Measurements from ENCODE around the gene MAN1A2.
"Not testable (repeated sequence)": the region's sequence is repeated elsewhere in the genome, so short reads cannot be mapped to it uniquely, and the experiment has no call there.

The MAN1A2 gene

DNA sequence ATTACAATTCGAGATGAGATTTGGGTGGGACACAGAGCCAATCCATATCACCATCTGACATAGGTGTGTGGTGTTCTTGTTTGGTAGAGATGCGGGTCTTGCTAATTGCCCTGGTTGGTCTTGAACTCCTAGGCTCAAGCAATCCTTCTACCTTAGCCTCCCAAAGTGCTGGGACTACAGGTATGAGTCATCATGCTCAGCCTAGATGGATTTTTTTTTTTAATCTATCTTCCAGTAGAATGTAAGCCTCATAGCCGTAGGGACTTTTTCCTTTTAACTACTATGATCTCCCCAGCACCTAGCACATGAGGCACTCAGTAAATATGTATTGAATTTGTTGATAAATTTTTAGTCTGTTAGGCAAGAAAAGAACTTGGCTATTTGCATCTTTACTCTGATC lies 144.0 kb downstream of the MAN1A2 start:
- DNase-seq: no peak

DNA sequence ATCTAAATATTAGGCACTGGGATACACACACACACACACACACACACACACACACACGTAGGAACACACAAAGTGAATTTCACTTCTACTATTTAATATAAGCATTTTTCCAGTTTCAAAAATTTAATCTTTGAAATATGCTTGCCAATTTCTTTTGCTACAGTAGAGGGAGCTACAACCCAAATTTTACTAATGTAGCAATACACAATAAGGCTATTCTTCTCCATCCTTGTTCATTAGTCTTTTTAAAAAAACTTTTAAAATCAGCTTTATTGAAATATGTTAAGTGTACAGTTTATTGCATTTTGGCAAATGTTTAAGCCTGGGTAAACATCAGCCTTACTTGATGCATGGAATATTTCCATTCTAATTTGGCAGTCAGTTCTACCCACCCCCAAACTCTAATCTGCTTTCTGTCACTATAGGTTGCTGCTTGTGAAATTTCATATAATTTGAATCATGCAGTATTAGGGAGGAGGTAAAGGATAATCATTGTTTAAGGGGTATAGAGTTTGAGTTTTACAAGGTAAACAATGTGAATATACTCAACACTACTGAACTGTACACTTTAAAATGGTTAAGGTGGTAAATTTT lies 145.6 kb downstream of the MAN1A2 start:
- peak; percentile 38 for DNase-seq

DNA sequence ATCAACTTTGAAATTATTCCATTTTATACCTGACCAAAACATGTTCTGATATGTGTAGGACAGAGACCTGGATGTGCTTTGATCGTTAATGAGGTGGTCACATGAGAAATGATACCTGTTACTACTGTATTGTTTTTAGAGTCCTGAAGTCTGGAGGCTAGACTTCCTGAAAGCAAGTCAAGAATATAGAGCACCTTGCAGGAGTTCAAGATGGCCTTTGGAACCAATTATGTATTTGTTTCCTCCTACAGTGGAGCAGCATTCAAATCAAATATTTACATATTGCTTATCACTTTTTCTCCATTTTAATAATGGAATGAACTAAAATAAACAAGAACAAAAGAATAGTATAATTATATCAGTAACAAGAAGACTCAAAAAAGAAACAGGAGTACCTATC lies 155.9 kb downstream of the MAN1A2 start:
- no peak for DNase-seq

DNA sequence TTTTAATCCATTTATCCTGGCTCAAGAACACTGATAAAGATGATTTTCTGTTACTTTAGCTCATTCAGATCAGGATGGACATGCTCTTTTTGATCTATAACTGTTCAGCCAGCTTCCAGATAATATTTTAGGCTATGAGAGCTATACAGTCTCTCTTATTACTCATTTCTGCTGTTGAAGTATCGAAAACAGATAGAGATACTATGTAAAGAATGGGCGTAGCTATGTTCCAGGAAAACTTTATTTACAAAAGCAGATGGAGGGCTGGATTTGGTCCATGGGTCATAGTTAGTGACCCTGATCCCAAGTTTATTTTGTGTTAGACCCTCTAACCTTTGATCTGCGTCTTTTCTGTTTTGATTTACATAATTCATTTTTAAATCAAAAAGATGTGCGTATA lies 159.8 kb downstream of the MAN1A2 start:
- no peak for DNase-seq

DNA sequence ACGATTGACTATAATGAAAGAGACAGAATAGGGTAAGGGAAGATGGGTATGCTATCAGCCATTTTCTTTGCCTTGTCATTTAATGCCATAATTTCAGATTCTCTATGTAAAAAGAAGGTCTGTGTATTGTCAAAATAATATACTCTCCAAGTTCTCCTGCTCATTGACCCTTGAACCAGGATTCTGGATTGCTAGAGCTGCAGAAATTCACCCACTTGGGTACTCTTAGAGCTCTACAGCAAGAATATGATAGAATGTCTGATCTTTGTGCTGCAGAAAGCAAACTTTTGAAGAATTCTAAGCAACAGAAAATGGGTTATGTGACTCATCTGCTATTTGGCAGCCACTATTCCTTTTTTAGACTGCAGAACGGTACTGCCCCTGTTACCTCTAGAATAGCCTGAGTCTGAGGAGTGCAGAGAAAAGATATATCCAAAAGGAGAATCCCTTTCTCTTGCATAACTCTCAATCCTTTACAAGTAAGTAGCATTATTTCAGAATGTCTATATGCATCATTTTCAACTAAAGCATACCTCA lies 160.4 kb downstream of the MAN1A2 start:
- no peak for DNase-seq

DNA sequence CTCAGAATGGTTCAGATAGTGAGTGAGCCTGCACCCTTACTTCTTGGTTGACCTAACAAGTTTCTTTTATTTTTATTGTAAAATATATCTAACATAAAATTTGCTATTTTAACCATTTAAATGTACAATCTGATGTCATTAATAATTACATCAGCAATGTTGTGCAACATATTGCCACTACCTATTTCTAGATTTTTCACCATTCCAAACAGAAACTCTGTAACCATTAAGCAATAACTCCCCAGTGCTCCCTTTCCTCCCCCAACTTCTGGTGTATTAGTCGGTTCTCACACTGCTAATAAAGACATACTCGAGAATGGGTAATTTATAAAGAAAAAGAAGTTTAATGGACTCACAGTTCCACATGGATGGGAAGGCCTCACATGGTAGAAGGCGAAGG lies 162.4 kb downstream of the MAN1A2 start:
- no peak for DNase-seq

DNA sequence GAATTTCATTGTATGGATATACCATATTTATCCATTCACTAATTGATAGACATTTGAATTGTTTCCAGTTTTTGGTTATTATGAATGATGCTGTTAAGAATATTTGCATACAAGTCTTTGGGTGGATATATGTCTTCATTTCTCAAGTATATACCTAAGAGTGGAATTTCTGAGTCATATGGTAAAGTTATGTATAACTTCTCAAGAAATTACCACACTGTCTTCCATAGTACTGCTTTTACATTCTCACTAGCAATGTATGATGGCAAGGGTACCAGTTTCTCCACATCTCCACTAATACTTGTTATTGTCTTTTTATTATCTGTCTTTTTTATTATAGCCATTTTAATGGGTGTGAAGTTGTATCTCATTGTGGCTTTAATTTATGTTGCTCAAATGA lies 164.0 kb downstream of the MAN1A2 start:
- DNase-seq: no peak

DNA sequence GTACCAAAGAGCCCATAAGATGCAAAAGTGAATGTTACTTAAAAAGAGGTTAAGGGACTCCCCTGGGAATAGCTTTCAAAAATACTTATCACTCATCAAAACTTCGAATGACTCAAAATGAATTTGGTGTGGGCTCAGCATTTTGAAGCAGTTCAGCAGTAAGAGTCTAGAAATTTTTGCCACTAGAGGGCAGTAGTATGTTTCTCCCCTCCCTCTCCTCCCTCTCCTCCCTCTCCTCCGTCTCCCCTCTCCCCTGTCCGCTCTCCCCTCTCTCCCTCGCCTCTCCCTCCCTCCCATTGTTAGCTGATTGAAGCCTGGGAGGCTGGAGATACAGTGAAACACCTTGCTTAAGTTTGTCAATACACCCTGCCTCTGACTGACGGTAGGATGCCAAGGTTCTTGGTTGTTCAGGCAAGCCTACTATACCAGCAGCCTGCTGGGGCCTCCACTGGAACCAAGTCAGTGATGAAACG lies 167.8 kb downstream of the MAN1A2 start:
- DNase-seq: peak; percentile 23

DNA sequence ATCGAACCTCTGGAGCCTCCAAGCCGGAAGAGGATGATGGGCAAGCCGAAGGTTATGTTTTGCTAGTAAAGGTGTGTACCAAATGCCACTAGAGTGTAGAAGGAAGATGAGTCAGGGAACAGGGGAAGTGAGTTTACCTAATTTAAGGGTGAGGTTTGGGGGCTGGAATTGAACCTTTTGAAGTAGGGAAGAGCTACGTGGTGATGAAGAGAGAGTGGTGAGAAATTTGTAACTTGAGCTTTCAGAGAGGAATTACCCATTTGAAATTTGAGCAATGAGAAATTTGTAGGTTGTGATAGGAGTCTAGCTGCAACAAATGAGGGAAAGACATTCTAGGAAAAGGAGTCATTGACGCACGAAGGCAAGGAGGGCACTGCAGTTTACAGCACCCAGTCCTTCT lies 168.6 kb downstream of the MAN1A2 start:
- DNase-seq: no peak

DNA sequence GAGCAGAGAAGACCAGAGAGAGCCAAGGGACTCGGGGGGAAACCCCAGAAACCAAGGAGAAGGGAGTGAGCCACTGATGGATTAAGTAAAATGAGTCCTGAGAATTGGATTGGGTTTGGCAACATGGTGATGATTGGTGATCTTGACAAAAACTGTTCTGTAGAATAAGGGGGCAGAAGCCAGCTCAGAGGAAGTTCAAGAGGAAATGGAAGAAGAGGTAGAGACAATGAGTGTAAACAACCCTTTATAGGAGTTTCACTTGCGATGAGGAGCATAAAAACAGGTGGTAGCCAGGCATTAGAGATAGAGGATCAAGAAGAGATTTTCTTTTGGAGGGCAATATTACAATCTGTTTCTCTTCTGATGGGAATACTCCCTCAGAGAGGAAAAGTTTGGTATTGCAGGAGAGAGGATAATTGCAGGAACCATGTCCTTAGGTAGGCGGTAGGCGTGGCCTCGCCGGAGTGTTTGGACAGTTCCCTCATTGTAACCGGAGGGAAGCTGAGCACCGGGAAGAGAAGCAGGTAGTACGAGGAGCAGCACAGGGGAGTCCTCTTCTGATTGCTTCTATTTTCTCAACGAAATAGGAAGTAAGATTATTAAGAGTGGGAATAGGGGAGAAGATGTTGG lies 170.2 kb downstream of the MAN1A2 start:
- DNase-seq: no peak

DNA sequence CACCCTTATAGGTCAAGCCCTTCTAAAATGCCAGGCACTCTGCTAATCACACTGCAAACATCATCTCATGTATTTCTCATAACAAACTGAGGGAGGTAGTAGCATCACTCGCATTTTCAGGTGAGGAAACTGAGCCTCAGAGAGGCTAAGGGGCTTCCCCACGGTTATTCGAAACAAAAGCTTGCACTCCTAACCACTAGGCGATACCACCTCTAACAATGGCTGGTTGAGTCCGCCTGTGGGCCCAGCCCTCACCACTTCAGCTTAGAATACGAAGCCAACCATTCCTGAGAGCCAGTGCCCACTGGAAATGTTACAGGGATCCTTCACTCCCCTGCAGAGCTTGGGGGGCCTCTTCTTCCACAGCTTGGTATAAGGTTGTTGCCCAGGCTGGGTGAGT lies 173.3 kb downstream of the MAN1A2 start:
- DNase-seq: no peak

DNA sequence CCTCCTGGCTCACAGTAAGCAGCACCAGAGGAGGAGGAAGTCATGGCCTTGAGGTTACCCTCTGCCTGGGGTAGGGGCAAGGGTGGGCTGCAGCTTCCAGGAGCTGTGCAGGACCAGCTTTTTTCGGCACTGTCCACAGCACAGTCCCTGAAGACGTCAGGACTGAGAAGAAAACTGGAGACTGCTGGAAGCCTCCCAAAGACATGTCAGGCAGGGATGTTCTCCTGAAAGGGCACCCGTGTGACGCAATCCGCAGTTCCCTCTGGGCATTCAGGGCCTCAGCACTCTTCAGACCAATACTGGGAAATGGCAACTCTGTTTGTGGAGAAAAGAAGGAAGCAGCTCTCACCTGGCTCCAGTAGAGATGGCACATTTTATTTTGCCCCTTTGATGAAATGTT lies 173.8 kb downstream of the MAN1A2 start:
- DNase-seq: no peak

DNA sequence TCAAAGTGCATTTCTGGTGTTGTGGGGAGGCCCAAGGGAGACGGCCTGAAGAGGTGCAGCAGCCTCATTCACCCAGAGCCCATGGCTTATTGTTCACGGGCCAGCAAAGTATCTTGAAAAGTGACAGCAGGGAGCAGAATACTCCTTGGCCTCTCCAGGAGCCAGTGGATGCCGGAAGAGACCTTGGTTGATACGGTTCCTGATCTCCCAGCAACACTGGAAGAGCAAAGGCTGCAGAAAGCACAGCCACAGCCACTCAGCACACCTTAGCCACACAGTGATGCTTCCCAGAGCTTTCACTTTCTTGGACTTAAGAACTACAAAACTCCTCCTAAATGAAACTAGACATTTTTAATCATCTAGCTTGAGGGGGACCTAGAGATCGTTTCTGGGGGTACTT lies 174.3 kb downstream of the MAN1A2 start:
- DNase-seq: no peak

DNA sequence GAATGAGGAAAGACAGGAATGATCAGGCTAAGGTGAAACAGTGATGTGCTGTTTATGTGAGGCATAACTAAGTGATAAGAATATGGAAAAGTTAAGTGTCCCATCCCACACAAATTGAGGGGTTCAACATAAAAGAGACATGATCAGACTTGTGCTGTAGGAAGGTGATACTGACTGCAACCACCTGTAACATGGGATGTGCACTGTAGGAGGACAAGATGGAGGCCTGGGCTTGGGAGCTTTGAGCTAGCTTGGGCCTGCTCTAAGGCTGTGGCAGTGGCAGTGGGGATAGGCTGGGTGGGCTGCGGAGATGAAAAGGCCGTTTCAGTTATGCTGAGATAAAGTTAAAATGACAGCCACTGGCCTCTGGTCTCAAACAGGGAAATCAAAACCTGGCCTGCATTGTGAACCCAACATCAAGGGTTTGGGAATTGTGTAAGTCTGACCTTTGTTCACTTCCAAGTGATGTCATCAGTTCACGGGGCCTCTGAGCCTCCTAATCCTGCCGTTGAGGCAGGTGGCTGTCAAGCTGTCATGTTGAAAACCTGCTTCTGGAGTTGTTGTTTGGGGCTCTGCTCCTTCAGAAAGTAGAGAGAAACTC lies 177.4 kb downstream of the MAN1A2 start:
- no peak for DNase-seq

DNA sequence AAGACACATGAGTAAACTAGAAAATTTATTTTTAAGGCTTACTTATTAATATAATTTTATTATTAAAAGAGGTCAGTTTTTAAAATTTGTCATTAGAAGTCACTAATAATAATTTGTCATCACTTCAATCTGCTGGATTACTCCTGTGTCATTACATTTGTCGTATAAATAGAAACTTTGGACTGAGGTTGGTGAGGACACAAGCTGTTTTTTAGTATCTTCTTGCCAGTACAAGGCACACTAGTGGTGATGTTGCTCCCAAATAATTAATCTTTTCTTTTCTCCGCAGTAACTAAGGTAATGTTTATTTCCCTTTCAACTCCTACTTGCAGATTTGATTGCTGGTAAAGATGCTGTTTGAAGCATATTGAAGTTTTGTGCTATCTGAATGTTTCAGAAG lies 179.2 kb downstream of the MAN1A2 start:
- no peak for DNase-seq

DNA sequence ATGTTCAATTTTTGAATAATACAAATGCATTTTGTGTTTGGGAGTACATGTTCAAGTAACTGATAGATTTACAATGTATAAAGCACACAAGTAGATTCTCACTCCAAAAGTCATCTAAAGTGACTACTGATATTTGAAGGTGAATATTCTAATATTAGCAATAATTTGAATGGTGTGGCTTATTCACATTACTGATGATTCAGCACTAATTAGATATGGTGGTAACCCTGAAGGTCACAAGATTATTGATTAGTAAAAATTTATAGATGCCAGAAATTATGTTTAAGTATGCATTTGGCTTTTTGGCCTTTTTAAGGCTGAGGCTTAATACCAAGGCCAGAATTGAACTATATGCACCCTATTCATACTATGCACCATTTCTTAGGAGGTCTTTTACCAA lies 186.2 kb downstream of the MAN1A2 start:
- DNase-seq: no peak

DNA sequence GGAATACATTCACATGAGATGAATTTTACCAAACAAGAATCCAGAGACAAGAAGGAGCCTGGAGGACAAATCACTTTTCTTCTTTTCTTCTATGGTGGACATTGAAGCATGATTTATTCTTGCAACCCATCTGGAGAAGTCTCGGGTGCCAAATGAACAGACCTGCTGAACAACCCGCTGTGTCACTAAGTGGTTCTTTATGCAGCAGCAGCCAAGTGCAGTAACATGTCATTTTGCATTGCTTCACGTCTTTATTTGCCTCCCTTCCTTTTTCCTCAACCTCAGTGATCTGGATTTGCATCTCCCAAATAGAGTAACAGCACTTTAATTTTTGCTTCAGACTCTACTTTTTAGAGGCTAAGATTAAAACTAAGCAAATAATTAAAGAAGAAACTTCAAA lies 188.6 kb downstream of the MAN1A2 start:
- peak; percentile 88 for DNase-seq

DNA sequence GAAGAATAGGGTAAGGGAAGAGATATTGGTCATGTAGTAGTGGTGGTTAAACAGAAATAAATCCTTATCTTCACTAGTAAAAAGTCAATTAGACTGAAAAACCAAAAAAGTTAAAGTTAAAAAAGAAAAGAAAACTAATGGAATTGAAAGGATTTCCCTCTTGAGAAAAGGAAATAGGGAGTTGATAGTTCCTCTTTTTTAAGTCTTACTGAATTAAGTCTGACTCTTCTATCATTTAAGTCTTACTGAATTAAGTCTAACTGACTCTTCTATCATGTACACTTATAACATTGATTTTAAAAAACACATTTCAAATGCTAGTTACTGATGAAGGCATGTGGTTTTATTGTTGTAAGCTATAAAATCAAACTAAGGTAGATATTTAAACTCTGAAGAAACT lies 189.1 kb downstream of the MAN1A2 start:
- no peak for DNase-seq

DNA sequence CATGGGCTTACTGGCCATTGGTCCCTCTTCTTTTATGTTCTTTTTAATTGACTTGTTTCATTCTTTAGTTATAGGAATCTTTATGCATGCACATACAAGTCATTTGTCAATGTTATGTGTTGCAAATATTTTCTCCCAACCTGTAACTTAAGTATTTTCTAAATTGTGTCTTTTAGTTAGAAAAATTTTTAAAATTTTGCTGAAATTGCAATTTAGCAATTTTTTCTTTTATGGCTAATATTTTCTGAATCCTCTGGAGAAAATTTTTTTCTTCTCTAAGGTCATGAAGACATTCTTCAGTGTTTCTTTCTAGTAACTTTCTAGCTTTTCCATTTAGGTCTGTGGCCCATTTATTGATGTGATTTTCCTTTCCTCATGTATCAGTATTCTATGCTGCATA lies 189.7 kb downstream of the MAN1A2 start:
- DNase-seq: no peak

DNA sequence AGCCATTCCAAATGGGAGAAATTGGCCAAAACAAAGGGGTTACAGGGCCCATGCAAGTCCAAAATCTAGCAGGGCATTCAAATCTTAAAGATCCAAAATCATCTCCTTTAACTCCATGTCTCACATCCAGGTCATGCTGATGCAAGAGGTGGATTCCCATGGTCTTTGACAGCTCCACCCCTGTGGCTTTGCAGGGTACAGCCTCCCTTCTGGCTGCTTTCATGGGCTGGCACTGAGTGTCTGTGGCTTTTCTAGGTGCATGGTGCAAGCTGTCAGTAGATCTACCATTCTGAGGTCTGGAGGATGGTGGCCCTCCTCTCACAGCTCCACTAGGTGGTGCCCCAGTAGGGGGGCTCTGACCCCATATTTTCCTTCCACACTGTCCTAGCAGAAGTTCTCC lies 191.2 kb downstream of the MAN1A2 start:
- not testable (repeated sequence) for DNase-seq

DNA sequence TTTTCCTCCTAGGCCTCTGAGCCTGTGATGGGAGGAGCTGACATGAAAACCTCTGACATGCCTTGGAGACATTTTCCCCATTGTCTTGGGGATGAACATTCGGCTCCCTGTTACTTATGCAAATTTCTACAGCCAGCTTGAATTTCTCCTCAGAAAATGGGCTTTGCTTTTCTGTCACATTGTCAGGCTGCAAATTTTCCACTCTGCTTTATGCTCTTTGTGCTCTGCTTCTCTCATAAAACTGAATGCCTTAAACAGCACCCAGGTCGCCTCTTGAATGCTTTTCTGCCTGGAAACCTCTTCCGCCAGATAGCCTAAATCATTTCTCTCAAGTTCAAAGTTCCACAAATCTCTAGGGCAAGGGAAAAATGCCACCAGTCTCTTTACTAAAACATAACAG lies 191.9 kb downstream of the MAN1A2 start:
- no peak for DNase-seq

DNA sequence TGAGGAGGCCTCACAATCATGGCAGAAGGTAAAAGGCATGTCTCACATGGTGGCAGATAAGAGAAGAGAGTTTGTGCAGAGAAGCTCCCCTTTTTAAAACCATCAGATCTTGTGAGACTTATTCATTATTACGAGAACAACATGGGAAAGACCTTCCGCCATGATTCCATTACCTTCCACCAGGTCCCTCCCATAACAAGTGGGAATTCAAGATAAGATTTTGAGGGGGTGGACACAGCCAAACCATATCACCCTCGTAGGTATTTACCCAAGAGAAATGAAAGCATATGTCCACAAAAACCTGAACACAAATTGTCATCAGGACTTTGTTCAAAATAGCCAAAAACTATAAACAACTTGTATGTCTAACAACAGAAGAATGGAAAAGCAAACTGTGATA lies 192.7 kb downstream of the MAN1A2 start:
- no peak for DNase-seq

DNA sequence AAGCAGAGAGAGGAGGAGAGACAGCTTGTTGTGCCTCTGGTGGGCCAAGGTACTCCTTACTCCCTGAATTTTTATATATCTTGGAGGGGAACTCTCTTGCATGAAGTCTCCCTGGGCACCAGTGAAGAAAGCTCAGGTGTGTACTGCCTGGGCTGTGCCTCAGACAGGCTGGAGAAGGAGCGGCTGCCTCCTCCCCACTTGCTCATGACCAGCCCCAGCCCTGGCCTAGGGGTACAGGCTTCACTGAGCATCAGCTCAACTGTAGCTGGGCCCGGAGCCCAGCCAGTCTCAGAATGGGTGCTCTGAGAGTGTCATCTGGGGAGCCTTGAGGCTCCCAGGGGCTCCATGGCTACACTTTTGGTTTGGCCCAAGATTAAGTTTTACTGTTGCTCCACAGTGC lies 193.8 kb downstream of the MAN1A2 start:
- DNase-seq: no peak

DNA sequence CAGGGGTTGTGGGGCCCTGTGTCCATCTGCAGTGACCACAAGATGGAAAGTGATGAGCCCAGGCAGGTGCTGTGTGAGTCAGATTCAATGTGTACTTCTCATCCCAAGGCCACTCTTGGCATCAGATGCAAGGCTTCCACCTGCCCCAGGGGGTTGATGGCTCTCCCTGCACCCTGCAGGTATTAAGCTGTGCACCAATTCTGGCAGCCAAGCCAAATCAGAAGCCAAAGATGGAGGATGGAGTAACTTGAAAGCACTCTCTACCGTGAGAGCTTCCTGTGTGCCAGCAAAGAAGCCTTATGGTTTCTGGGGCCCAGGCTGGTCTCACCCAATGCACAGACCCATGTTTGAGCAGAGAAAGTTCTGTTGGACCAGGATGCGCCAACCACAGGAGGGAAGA lies 194.3 kb downstream of the MAN1A2 start:
- DNase-seq: no peak
